Parathyroid adenoma (tissue), 2 donors: ENCODE data around the gene RNF223.
"Not testable (repeated sequence)": the region's sequence is repeated elsewhere in the genome, so short reads cannot be mapped to it uniquely, and the experiment has no call there.

Experiments used
- H2AFZ ChIP-seq: fragments of 300-600 bp; sonication (generic); one replicate; pipeline ENCODE4 v1.7.0; 2017; ENCODE audit warnings: antibody characterized with exemption, mild to moderate bottlenecking
- H3K27ac ChIP-seq: fragments of 300-600 bp; sonication (generic); one replicate; pipeline ENCODE4 v1.7.0; 2017
- H3K27me3 ChIP-seq: fragments of 300-600 bp; sonication (generic); one replicate; pipeline ENCODE4 v1.7.0; 2017; ENCODE audit warnings: low read length; ENCODE audit not compliant: control insufficient read depth, insufficient read depth
- H3K36me3 ChIP-seq: fragments of 300-600 bp; sonication (generic); one replicate; pipeline ENCODE4 v1.7.0; 2017; ENCODE audit warnings: low read length; ENCODE audit not compliant: control insufficient read depth, insufficient read depth
- H3K4me1 ChIP-seq: fragments of 300-600 bp; sonication (generic); one replicate; pipeline ENCODE4 v1.7.0; 2017; ENCODE audit warnings: control low read depth
- H3K4me2 ChIP-seq: fragments of 300-600 bp; sonication (generic); one replicate; pipeline ENCODE4 v1.7.0; 2017; ENCODE audit warnings: low read length
- H3K4me3 ChIP-seq: fragments of 300-600 bp; sonication (generic); one replicate; pipeline ENCODE4 v1.7.0; 2017; ENCODE audit warnings: low read depth, low read length
- H3K79me2 ChIP-seq: fragments of 300-600 bp; sonication (generic); one replicate; pipeline ENCODE4 v1.7.0; 2017; ENCODE audit warnings: control low read depth
- H3K9ac ChIP-seq: fragments of 300-600 bp; sonication (generic); one replicate; pipeline ENCODE4 v1.7.0; 2017; ENCODE audit warnings: mild to moderate bottlenecking
- H3K9me3 ChIP-seq: fragments of 300-600 bp; sonication (generic); one replicate; pipeline ENCODE4 v1.7.0; 2017; ENCODE audit warnings: low read length; ENCODE audit not compliant: control insufficient read depth
- CTCF ChIP-seq: fragments of 300-600 bp; sonication (generic); IDR thresholded peaks from one replicate; pipeline ENCODE4 v1.7.0; 2017; ENCODE audit warnings: antibody characterized with exemption, mild to moderate bottlenecking
- donor health status: primary hyperparathyroidism.

The RNF223 gene

GRCh38 chr1:1067860-1068516, 6.1 kb downstream of the RNF223 start:
- TF ChIP-seq CTCF: no peak
- H3K4me1 ChIP-seq: peaks cover 3% of the 10 kb centered on the region
- H2AFZ ChIP-seq: peak overlapping the region; percentile 41
- no peaks in the 10 kb centered on the region for H3K79me2 ChIP-seq
- H3K36me3 ChIP-seq: no peaks in the 10 kb centered on the region
- H3K9ac ChIP-seq: no peak overlapping the region
- no peaks in the 10 kb centered on the region for H3K27me3 ChIP-seq
- H3K4me2 ChIP-seq: peak overlapping the region; percentile 55
- no peaks in the 10 kb centered on the region for H3K9me3 ChIP-seq
- H3K4me3 ChIP-seq: peak overlapping the region; percentile 49
- no peak overlapping the region for H3K27ac ChIP-seq

- Histone ChIP-seq H3K9ac (no peak overlapping the region), H3K27me3 (no peaks in the 10 kb centered on the region), H3K9me3 (no peaks in the 10 kb centered on the region), H3K36me3 (no peaks in the 10 kb centered on the region), H3K4me3 (no peak overlapping the region), H3K27ac (no peak overlapping the region), H3K4me1 (peaks cover 3% of the 10 kb centered on the region), H3K4me2 (no peak overlapping the region), H3K79me2 (no peaks in the 10 kb centered on the region), H2AFZ (no peak overlapping the region)
- no peak for TF ChIP-seq CTCF
Observed at GRCh38 chr1:1067284-1067859, 6.7 kb downstream of the RNF223 start.

GRCh38 chr1:1066403-1067283, 7.5 kb downstream of the RNF223 start:
- no peak overlapping the region for H3K4me2 ChIP-seq
- no peaks in the 10 kb centered on the region for H3K79me2 ChIP-seq
- TF ChIP-seq CTCF: no peak
- H3K27me3 ChIP-seq: no peaks in the 10 kb centered on the region
- H3K9me3 ChIP-seq: no peaks in the 10 kb centered on the region
- no peak overlapping the region for H3K4me3 ChIP-seq
- no peaks in the 10 kb centered on the region for H3K36me3 ChIP-seq
- peaks cover 3% of the 10 kb centered on the region for H3K4me1 ChIP-seq
- H3K27ac ChIP-seq: no peak overlapping the region
- H2AFZ ChIP-seq: no peak overlapping the region
- no peak overlapping the region for H3K9ac ChIP-seq

GRCh38 chr1:1065940-1066304, 8.2 kb downstream of the RNF223 start:
- H3K79me2 ChIP-seq, H3K4me3 ChIP-seq, H3K36me3 ChIP-seq, H3K9ac ChIP-seq, H3K27me3 ChIP-seq, H3K4me1 ChIP-seq, H3K4me2 ChIP-seq, H2AFZ ChIP-seq, H3K9me3 ChIP-seq, H3K27ac ChIP-seq: not testable (repeated sequence)

GRCh38 chr1:1065265-1065939, 8.7 kb downstream of the RNF223 start:
- Histone ChIP-seq H3K36me3 (no peaks in the 10 kb centered on the region), H3K9ac (no peak overlapping the region), H3K27me3 (no peaks in the 10 kb centered on the region), H3K4me2 (no peak overlapping the region), H3K9me3 (no peaks in the 10 kb centered on the region), H3K27ac (no peak overlapping the region), H3K79me2 (no peaks in the 10 kb centered on the region), H2AFZ (no peak overlapping the region), H3K4me3 (no peak overlapping the region), H3K4me1 (peaks cover 3% of the 10 kb centered on the region)
- TF ChIP-seq CTCF: no peak
